CD1c-positive myeloid dendritic cell (primary cell): ENCODE measurements around the gene PRR29.
"Not testable (repeated sequence)": the region's sequence is repeated elsewhere in the genome, so short reads cannot be mapped to it uniquely, and the experiment has no call there.

Experiments
- DNase-seq: peaks from one replicate; pipeline ENCODE4 v3.0.0-alpha.2; 2016; ENCODE audit errors: extremely low spot score

The PRR29 gene

GRCh38 chr17:63974594-63975192 is 23.5 kb upstream of the PRR29 start:
- DNase-seq = no peak

- DNase-seq = no peak
Observed at GRCh38 chr17:63975541-63976092, 22.5 kb upstream of the PRR29 start.

GRCh38 chr17:63976702-63977101 is 21.4 kb upstream of the PRR29 start:
- DNase-seq = no peak

GRCh38 chr17:63978272-63979200 is 19.6 kb upstream of the PRR29 start:
- no peak for DNase-seq

GRCh38 chr17:63982641-63983040 is 15.5 kb upstream of the PRR29 start:
- DNase-seq = not testable (repeated sequence)

GRCh38 chr17:63983320-63983719 is 14.8 kb upstream of the PRR29 start:
- DNase-seq = no peak

GRCh38 chr17:63984236-63984635 is 13.9 kb upstream of the PRR29 start:
- DNase-seq = no peak

GRCh38 chr17:63984651-63985386 is 13.3 kb upstream of the PRR29 start:
- DNase-seq = peak; percentile 53

- no peak for DNase-seq
Observed at GRCh38 chr17:63985387-63986140, 12.6 kb upstream of the PRR29 start.

- no peak for DNase-seq
Observed at GRCh38 chr17:63986821-63987220, 11.3 kb upstream of the PRR29 start.

GRCh38 chr17:63987221-63988126 is 10.7 kb upstream of the PRR29 start:
- no peak for DNase-seq

GRCh38 chr17:63988127-63988478 is 10.0 kb upstream of the PRR29 start:
- no peak for DNase-seq

- DNase-seq = no peak
Observed at GRCh38 chr17:63988741-63989621, 9.2 kb upstream of the PRR29 start.

GRCh38 chr17:63989622-63990345 is 8.4 kb upstream of the PRR29 start:
- DNase-seq = no peak

- DNase-seq = no peak
Observed at GRCh38 chr17:63991611-63992010, 6.5 kb upstream of the PRR29 start.

- DNase-seq = no peak
Observed at GRCh38 chr17:63993368-63993985, 4.7 kb upstream of the PRR29 start.

- DNase-seq = no peak
Observed at GRCh38 chr17:63995626-63996025, 2.5 kb upstream of the PRR29 start.

GRCh38 chr17:63996430-63997182 is 1.5 kb upstream of the PRR29 start:
- no peak for DNase-seq
